HG03520 (cell line): ENCODE data around the gene MMP8.
"Not testable (repeated sequence)": the region's sequence is repeated elsewhere in the genome, so short reads cannot be mapped to it uniquely, and the experiment has no call there.

Source experiments
- ATAC-seq: cut with Tn5 transposase; IDR thresholded peaks from one replicate; pipeline ENCODE4 v1.9.1; 2021; ENCODE audit warnings: mild to moderate bottlenecking, moderate library complexity; ENCODE audit not compliant: unreplicated experiment

The MMP8 gene

GRCh38 chr11:102724904-102725500 is at the start of gene MMP8:
Gene MMP8, minus strand, starts transcription at chr11:102724954. Its CDS starts 99 bp downstream, at chr11:102724855.
- ATAC-seq: no peak

- ATAC-seq: no peak
Measured at GRCh38 chr11:102773386-102773785, 48.6 kb upstream of the MMP8 start.

GRCh38 chr11:102771351-102771750 is 46.6 kb upstream of the MMP8 start:
- ATAC-seq: no peak

GRCh38 chr11:102770191-102770590 is 45.4 kb upstream of the MMP8 start:
- ATAC-seq: no peak

GRCh38 chr11:102767800-102768199 is 43.0 kb upstream of the MMP8 start:
- no peak for ATAC-seq

GRCh38 chr11:102763440-102763839 is 38.7 kb upstream of the MMP8 start:
- ATAC-seq: no peak

- no peak for ATAC-seq
Measured at GRCh38 chr11:102762361-102762767, 37.6 kb upstream of the MMP8 start.

GRCh38 chr11:102761646-102762238 is 37.0 kb upstream of the MMP8 start:
- ATAC-seq: no peak

- ATAC-seq: no peak
Measured at GRCh38 chr11:102760344-102761035, 35.7 kb upstream of the MMP8 start.

- no peak for ATAC-seq
Measured at GRCh38 chr11:102757823-102758549, 33.2 kb upstream of the MMP8 start.

- ATAC-seq: no peak
Measured at GRCh38 chr11:102753267-102753666, 28.5 kb upstream of the MMP8 start.

- no peak for ATAC-seq
Measured at GRCh38 chr11:102751673-102752072, 26.9 kb upstream of the MMP8 start.

- no peak for ATAC-seq
Measured at GRCh38 chr11:102749101-102749722, 24.5 kb upstream of the MMP8 start.

GRCh38 chr11:102746746-102747578 is 22.2 kb upstream of the MMP8 start:
- ATAC-seq: not testable (repeated sequence)

- no peak for ATAC-seq
Measured at GRCh38 chr11:102734650-102735049, 9.9 kb upstream of the MMP8 start.

GRCh38 chr11:102733232-102733875 is 8.6 kb upstream of the MMP8 start:
- peak; percentile 93 for ATAC-seq

GRCh38 chr11:102730944-102731343 is 6.2 kb upstream of the MMP8 start:
- not testable (repeated sequence) for ATAC-seq

GRCh38 chr11:102729849-102730815 is 5.4 kb upstream of the MMP8 start:
- no peak for ATAC-seq

GRCh38 chr11:102727890-102728289 is 3.1 kb upstream of the MMP8 start:
- no peak for ATAC-seq
